ENCODE data around the gene EML4.

DNA sequence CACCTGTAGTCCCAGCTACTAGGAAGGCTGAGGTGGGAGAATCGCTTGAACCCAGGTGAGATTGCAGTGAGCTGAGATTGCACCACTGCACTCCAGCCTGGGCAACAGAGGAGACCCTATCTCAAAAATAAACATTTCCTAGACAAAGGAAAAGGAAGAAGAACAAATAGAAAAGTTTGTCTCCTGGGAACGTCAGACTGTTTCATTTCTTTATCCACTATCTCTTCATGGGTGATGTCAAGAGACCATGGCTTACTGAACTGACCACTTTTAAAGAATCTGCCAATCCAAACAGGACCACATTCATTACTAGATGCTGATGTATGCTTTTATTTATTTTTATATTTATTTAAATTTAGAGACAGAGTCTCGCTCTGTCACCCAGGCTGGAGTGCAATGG is 165.1 kb downstream of the EML4 start:
- TF ChIP-seq, protein P1, sequence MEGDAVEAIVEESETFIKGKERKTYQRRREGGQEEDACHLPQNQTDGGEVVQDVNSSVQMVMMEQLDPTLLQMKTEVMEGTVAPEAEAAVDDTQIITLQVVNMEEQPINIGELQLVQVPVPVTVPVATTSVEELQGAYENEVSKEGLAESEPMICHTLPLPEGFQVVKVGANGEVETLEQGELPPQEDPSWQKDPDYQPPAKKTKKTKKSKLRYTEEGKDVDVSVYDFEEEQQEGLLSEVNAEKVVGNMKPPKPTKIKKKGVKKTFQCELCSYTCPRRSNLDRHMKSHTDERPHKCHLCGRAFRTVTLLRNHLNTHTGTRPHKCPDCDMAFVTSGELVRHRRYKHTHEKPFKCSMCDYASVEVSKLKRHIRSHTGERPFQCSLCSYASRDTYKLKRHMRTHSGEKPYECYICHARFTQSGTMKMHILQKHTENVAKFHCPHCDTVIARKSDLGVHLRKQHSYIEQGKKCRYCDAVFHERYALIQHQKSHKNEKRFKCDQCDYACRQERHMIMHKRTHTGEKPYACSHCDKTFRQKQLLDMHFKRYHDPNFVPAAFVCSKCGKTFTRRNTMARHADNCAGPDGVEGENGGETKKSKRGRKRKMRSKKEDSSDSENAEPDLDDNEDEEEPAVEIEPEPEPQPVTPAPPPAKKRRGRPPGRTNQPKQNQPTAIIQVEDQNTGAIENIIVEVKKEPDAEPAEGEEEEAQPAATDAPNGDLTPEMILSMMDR (IDR thresholded peaks at IDR 0.05), result no peak
- TF ChIP-seq EP300 (IDR thresholded peaks at IDR 0.05) (no peak), POLR2A (IDR thresholded peaks at IDR 0.05) (no peak)

All from tibial nerve (tissue), 4 donors.